ENCODE results near the gene GIMAP8. TPM values are rescaled to one million over a fixed set of nuclear protein-coding genes. Genes with fewer than 3 reads are reported as not detected.

The GIMAP8 gene
- total RNA-seq, 2 donors from 2014 or later: 0.99 to 5.4 TPM

DNA sequence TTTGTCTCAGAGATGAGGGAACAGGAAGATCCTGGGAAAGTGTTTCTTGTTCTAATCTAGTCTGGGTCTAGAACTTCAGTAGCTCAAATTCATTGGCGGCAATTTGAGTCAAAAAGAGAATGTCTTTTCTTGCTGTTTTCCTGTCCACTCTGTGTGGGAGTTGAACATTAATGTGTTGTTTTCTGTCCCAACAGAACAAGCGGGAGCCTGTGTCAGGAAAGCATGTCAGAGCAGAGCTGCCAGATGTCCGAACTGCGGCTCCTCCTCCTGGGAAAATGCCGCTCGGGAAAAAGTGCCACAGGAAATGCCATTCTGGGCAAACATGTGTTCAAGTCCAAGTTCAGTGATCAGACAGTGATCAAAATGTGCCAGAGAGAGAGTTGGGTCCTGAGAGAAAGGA, 16.0 kb downstream of the GIMAP8 start:
- H3K9me3 ChIP-seq: peaks cover 0 to 16% (median 0%) of the 10 kb centered on the region in 3 donors
- no peak for ATAC-seq
- no peaks in the 10 kb centered on the region for H3K36me3 ChIP-seq (replicated peaks in 1 of 2; ENCODE audit: insufficient read depth in 1 of 2, low read depth in 2 of 2)
- H3K4me1 ChIP-seq: no peaks in the 10 kb centered on the region
- H3K4me3 ChIP-seq: no peak overlapping the region
- 72 to 74% methylated on average over 6 of the region's 6 CpGs for WGBS, 2 donors
- no peaks in the 10 kb centered on the region for H3K27me3 ChIP-seq
- no peak for DNase-seq
- no peak overlapping the region for H3K27ac ChIP-seq
- no peak for TF ChIP-seq POLR2A (IDR thresholded peaks at IDR 0.05)
- TF ChIP-seq, protein P1, sequence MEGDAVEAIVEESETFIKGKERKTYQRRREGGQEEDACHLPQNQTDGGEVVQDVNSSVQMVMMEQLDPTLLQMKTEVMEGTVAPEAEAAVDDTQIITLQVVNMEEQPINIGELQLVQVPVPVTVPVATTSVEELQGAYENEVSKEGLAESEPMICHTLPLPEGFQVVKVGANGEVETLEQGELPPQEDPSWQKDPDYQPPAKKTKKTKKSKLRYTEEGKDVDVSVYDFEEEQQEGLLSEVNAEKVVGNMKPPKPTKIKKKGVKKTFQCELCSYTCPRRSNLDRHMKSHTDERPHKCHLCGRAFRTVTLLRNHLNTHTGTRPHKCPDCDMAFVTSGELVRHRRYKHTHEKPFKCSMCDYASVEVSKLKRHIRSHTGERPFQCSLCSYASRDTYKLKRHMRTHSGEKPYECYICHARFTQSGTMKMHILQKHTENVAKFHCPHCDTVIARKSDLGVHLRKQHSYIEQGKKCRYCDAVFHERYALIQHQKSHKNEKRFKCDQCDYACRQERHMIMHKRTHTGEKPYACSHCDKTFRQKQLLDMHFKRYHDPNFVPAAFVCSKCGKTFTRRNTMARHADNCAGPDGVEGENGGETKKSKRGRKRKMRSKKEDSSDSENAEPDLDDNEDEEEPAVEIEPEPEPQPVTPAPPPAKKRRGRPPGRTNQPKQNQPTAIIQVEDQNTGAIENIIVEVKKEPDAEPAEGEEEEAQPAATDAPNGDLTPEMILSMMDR (IDR thresholded peaks at IDR 0.05): no peak
- intact Hi-C loops (cut with DNase I): no loop called here

DNA sequence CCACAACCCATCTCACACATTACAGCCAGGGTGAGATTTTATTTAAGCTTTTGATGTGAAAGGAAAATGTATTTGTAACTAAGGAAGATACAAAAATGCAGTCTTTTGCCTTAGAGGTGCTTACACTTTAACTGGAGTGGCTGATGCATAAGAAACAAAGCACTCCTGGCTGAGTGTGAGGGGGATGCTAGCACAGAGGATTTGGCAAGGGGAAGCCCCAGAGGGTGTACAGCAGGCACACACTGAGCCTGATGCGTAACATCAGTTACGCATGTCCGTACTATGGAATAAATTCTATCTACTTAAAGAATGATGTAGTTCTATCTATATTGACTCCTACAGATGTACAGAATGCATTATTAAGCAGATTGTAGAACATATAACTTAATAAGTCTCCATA, 17.8 kb downstream of the GIMAP8 start:
- no peak for ATAC-seq
- no peaks in the 10 kb centered on the region for H3K27me3 ChIP-seq
- no peak overlapping the region for H3K27ac ChIP-seq
- no peak overlapping the region for H3K4me3 ChIP-seq
- no peaks in the 10 kb centered on the region for H3K36me3 ChIP-seq (replicated peaks in 1 of 2; ENCODE audit: insufficient read depth in 1 of 2, low read depth in 2 of 2)
- intact Hi-C loops (cut with DNase I): no loop called here
- TF ChIP-seq POLR2A (IDR thresholded peaks at IDR 0.05): no peak
- TF ChIP-seq, protein P1 (IDR thresholded peaks at IDR 0.05): no peak
- no peak for DNase-seq
- peaks cover 0 to 5% (median 0%) of the 10 kb centered on the region in 3 donors for H3K9me3 ChIP-seq
- no peaks in the 10 kb centered on the region for H3K4me1 ChIP-seq
- 95 to 97% methylated on average over 3 of the region's 3 CpGs for WGBS, 2 donors

DNA sequence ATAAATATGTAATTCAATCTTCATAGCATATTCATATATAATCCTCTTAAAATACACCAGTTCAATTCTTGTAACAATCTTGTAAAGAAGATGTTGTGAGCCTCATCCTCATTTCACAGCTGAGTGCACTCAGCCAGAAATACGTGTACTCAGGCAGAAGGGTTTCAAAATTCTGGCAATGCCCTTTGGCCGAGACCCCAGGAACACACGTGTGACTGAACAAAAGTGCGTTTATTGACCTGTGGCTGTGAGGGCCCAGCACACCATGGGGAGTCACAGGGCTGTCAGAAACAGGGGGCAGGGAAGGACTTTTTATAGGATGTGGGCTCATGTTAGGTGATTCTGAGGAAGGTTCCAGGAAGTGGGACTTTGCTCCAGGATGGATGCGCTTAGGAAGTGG, 21.5 kb downstream of the GIMAP8 start:
- ATAC-seq (no peak), DNase-seq (no peak)
- 59 to 69% methylated on average over 5 of the region's 5 CpGs for WGBS, 2 donors
- Histone ChIP-seq H3K27ac (no peak overlapping the region), H3K4me3 (no peak overlapping the region), H3K27me3 (no peaks in the 10 kb centered on the region), H3K36me3 (replicated peaks in 1 of 2; ENCODE audit: insufficient read depth in 1 of 2, low read depth in 2 of 2) (no peaks in the 10 kb centered on the region), H3K9me3 (no peaks in the 10 kb centered on the region), H3K4me1 (no peaks in the 10 kb centered on the region)
- intact Hi-C loops (cut with DNase I): no loop called here
- TF ChIP-seq, protein P1 (IDR thresholded peaks at IDR 0.05): no peak

DNA sequence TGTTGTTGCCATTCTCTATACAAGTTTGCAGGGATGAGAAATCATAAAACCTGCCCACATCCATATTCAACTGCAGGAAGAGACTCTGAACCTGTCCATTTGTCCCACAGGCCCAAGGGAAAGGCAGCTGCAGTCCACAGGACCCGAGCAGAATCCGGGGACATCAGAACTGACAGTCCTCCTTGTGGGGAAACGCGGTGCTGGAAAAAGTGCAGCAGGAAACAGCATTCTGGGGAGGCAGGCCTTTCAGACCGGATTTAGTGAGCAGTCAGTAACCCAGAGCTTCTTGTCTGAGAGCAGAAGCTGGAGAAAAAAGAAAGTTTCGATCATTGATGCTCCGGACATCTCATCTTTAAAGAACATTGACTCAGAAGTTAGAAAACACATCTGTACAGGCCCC, 23.5 kb downstream of the GIMAP8 start:
- H3K27ac ChIP-seq: no peak overlapping the region
- TF ChIP-seq, protein P1 (IDR thresholded peaks at IDR 0.05): no peak
- no peak for TF ChIP-seq POLR2A (IDR thresholded peaks at IDR 0.05)
- H3K4me3 ChIP-seq: no peak overlapping the region
- intact Hi-C loops (cut with DNase I): no loop called here
- H3K36me3 ChIP-seq (replicated peaks in 1 of 2; ENCODE audit: insufficient read depth in 1 of 2, low read depth in 2 of 2): no peaks in the 10 kb centered on the region
- DNase-seq (no peak), ATAC-seq (no peak)
- no peaks in the 10 kb centered on the region for H3K9me3 ChIP-seq
- no peaks in the 10 kb centered on the region for H3K27me3 ChIP-seq
- H3K4me1 ChIP-seq: no peaks in the 10 kb centered on the region
- whole genome bisulfite sequencing, 2 donors: 64 to 79% methylated on average over 7 of the region's 7 CpGs

DNA sequence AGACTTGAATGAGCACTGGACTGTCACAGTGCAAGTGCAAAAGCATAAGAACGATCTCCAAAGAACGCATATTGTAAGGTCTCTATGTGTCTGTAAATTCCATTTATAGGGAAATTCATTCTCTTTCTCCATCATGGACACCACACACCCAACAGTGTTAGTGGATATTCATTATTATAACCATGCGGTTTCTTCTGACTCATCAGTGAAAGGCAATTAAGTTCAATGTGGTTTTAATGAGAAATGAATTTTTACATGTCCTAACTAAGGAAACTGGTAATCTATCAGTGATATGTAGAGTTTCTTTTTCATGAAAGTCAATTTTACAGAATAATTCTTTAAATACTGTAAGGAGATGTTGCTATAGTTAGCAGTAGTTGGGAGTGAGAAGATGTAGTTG, 25.9 kb downstream of the GIMAP8 start:
- DNase-seq (no peak), ATAC-seq (no peak)
- Histone ChIP-seq H3K4me1 (no peaks in the 10 kb centered on the region), H3K27ac (no peak overlapping the region), H3K4me3 (no peak overlapping the region), H3K27me3 (no peaks in the 10 kb centered on the region), H3K36me3 (replicated peaks in 1 of 2; ENCODE audit: insufficient read depth in 1 of 2, low read depth in 2 of 2) (no peaks in the 10 kb centered on the region), H3K9me3 (no peaks in the 10 kb centered on the region)
- no peak for TF ChIP-seq POLR2A (IDR thresholded peaks at IDR 0.05)
- TF ChIP-seq, protein P1 (IDR thresholded peaks at IDR 0.05): no peak
- WGBS, 2 donors: 69 to 82% methylated on average over 3 of the region's 3 CpGs
- intact Hi-C loops (cut with DNase I): no loop called here
